ENCODE data around the gene GRIK4. TPM values are rescaled to one million over a fixed set of nuclear protein-coding genes. Genes with fewer than 3 reads are reported as not detected.
A peak's percentile ranks its signal among the peaks of the same experiment; 100 is the strongest.

The GRIK4 gene
- total RNA-seq, 1 donor from 2014 or later = not detected

DNA sequence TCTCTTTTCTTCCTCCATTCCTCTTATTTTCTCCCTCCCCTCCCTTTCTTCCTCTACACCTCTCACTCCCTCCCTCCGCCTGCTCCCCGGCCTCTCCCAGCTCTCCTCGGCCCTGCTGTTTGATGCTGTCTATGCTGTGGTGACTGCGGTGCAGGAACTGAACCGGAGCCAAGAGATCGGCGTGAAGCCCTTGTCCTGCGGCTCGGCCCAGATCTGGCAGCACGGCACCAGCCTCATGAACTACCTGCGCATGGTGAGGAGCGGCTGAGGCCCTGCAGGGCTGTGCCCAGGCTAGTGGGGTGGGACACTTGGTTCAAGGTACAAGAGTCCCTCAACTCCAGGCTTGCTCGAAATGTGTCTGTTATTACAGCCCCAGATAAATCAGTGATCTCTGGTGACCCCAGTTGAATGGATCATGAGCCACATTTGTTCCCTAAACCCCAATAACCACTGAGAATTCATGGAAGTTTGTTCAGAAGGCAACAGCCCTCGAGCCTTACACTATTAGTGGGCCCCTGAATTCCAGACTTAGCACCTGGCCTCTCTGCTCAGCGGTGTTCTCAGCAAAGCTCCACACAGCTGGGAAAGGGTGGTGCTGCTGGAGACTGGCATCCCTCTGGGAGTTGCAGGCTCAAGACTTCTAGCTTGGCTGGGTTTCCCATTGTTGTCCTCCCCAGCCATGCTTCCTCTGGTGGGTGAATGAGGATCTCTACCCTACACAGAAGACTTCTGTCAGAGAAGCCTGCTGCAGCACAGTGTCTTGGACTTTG is 362.6 kb downstream of the GRIK4 start:
- H3K27ac ChIP-seq = no peak overlapping the region
- H3K27me3 ChIP-seq = no peaks in the 10 kb centered on the region
- H3K9me3 ChIP-seq = no peaks in the 10 kb centered on the region
- H3K4me3 ChIP-seq = no peak overlapping the region
- no peaks in the 10 kb centered on the region for H3K36me3 ChIP-seq
- no peak for DNase-seq (ENCODE audit: low spot score in 2 of 2)
- intact Hi-C loops (cut with DNase I) = no loop called here
- no peaks in the 10 kb centered on the region for H3K4me1 ChIP-seq
- TF ChIP-seq, protein P1, sequence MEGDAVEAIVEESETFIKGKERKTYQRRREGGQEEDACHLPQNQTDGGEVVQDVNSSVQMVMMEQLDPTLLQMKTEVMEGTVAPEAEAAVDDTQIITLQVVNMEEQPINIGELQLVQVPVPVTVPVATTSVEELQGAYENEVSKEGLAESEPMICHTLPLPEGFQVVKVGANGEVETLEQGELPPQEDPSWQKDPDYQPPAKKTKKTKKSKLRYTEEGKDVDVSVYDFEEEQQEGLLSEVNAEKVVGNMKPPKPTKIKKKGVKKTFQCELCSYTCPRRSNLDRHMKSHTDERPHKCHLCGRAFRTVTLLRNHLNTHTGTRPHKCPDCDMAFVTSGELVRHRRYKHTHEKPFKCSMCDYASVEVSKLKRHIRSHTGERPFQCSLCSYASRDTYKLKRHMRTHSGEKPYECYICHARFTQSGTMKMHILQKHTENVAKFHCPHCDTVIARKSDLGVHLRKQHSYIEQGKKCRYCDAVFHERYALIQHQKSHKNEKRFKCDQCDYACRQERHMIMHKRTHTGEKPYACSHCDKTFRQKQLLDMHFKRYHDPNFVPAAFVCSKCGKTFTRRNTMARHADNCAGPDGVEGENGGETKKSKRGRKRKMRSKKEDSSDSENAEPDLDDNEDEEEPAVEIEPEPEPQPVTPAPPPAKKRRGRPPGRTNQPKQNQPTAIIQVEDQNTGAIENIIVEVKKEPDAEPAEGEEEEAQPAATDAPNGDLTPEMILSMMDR (IDR thresholded peaks at IDR 0.05) = no peak

DNA sequence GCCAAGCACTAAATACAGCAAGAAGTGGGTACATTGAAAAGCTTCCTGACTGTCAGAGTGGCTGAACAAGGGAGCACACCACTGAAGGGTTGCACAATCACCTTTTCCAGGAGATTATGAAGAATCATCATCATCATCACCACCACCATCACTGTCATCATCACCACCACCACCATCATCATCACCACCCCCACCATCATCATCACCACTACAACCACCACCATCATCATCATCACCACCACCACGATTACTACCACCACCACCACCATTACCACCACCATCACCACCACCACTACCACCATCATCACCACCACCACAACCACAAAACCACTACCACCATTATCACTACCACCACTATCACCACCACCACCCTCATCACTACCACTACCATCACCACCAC is 364.4 kb downstream of the GRIK4 start:
- intact Hi-C loops (cut with DNase I) = no loop called here
- TF ChIP-seq, protein P1 (IDR thresholded peaks at IDR 0.05) = no peak
- no peaks in the 10 kb centered on the region for H3K36me3 ChIP-seq

DNA sequence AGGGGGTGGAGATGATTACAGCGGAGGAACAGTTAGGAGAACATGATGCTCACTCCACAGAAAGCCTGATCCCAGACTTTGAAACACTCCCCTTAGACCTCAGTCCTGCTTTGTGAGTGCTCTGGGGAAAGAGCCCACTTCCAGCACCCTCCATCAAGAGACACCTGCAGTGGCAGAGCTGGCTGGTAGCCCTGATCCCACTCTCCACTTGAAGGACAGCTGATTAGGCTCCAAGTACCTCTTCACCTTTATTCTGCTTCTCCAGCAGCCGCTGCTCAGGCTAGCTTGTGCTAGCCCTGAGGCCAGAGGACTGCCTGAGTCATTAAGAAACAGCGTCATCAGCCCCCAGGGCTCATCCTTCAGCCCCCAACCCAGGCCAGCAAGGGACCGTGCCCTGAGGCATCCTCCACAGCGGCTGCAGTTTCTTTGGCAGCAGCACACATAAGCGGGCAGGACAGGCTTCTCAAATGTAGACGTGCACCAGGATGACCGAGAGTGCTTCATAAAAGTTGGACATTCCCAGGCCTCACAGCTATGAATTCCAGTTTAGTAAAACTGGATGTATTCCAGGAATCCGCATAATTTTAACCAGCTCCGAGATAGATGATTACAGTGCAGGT is 366.3 kb downstream of the GRIK4 start:
- no peaks in the 10 kb centered on the region for H3K27me3 ChIP-seq
- no peaks in the 10 kb centered on the region for H3K9me3 ChIP-seq
- intact Hi-C loops (cut with DNase I) = no loop called here
- H3K36me3 ChIP-seq = no peaks in the 10 kb centered on the region
- H3K27ac ChIP-seq = no peak overlapping the region
- TF ChIP-seq, protein P1 (IDR thresholded peaks at IDR 0.05) = no peak
- H3K4me1 ChIP-seq = peaks cover 0 to 12% of the 10 kb centered on the region in 2 donors
- no peak overlapping the region for H3K4me3 ChIP-seq
- DNase-seq (ENCODE audit: low spot score in 2 of 2) = no peak

More for the DNA sequence above, 364.4 kb downstream of the GRIK4 start:
- Histone ChIP-seq H3K4me1 (no peaks in the 10 kb centered on the region), H3K9me3 (no peaks in the 10 kb centered on the region), H3K27ac (no peak overlapping the region), H3K27me3 (no peaks in the 10 kb centered on the region), H3K4me3 (no peak overlapping the region)
- DNase-seq (ENCODE audit: low spot score in 2 of 2) = no peak

DNA sequence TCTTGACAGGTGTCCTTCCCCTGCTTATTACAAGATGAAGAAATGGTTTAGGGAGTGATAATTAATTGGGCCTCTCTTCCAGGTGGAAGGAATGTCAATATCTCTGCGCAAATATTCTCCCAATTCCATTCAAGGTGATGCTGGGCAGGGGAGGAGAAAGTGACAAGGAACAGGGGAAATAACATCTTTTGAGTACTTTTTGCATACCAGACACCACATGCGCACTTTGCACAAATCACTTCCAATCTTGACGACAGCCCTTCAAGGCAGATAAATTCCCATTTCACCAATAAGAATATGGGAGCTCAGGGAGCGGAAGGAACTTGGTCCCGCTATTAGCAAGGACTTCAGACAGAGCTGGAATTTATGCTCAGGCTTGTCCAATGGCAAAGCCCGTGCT is 367.2 kb downstream of the GRIK4 start:
- intact Hi-C loops (cut with DNase I) = no loop called here
- H3K27me3 ChIP-seq = no peaks in the 10 kb centered on the region

DNA sequence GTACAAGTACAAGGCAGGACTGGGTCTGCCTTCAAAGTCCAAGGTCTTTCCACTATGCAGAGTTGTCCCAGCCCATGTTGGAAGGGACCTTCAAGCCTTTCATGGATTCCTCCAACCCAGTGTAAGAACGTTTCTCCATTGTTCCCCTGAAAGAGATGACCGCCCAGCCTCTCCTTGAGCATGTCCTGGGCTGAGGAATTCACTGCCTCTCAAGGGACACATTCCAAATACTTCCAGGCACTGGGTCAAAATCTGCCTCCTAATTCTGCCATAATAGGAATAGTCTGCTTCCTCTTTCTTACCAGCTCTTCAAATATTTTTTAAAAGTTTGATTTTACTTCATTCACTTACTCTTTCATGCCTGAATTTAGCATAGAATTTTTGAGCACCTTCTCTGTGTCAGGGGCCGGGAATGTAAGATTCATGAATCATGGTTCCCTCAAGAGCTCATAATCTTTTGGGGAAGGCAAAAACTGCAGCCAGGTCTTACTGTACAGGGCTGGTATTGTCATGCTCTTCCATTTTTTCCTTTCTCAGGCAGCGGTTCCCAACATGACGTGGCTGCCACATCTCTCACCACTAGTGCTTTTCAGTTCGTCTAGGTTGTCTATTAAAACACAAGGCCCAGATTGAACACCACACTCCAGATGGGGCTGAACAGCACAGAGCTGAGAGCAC is 369.1 kb downstream of the GRIK4 start:
- Histone ChIP-seq H3K27me3 (no peaks in the 10 kb centered on the region), H3K9me3 (no peaks in the 10 kb centered on the region), H3K4me3 (no peak overlapping the region), H3K36me3 (no peaks in the 10 kb centered on the region), H3K27ac (peak overlapping the region in 1 of 2 donors; percentile 49), H3K4me1 (peaks cover 0 to 19% of the 10 kb centered on the region in 2 donors)
- intact Hi-C loops (cut with DNase I) = no loop called here
- DNase-seq (ENCODE audit: low spot score in 2 of 2) = no peak
- TF ChIP-seq, protein P1 (IDR thresholded peaks at IDR 0.05) = no peak

More for the DNA sequence above, 367.2 kb downstream of the GRIK4 start:
- H3K4me1 ChIP-seq = peaks cover 0 to 17% of the 10 kb centered on the region in 2 donors
- no peaks in the 10 kb centered on the region for H3K36me3 ChIP-seq
- no peak overlapping the region for H3K4me3 ChIP-seq
- H3K27ac ChIP-seq = no peak overlapping the region
- TF ChIP-seq, protein P1 (IDR thresholded peaks at IDR 0.05) = no peak
- H3K9me3 ChIP-seq = no peaks in the 10 kb centered on the region
- DNase-seq (ENCODE audit: low spot score in 2 of 2) = no peak
